Muscle layer of colon (tissue), 2 donors: Measurements from ENCODE around the gene FBXO42.

Experiments used
- H3K27ac ChIP-seq: one replicate; pipeline ENCODE4 v1.7.0; 2013; ENCODE audit warnings: low read depth, mild to moderate bottlenecking, low read length, moderate library complexity
- H3K27me3 ChIP-seq, 2 donors: one replicate each; pipeline ENCODE4 v1.7.0; 2013; ENCODE audit warnings: low read length in 2 of 2, mild to moderate bottlenecking in 2 of 2; ENCODE audit not compliant: insufficient read depth in 2 of 2, control insufficient read depth in 1 of 2
- H3K36me3 ChIP-seq: one replicate; pipeline ENCODE4 v1.7.0; 2013; ENCODE audit warnings: mild to moderate bottlenecking, low read length; ENCODE audit not compliant: insufficient read depth
- H3K4me1 ChIP-seq: one replicate; pipeline ENCODE4 v1.7.0; 2013; ENCODE audit warnings: mild to moderate bottlenecking, low read length; ENCODE audit not compliant: insufficient read depth
- H3K4me3 ChIP-seq, 2 donors: one replicate each; pipeline ENCODE4 v1.7.0; 2013; ENCODE audit warnings: low read length in 2 of 2, low read depth in 1 of 2, mild to moderate bottlenecking in 1 of 2, moderate library complexity in 1 of 2
- H3K9ac ChIP-seq: one replicate; pipeline ENCODE4 v1.7.0; 2013; ENCODE audit warnings: low read length
- H3K9me3 ChIP-seq: one replicate; pipeline ENCODE4 v1.7.0; 2013; ENCODE audit warnings: mild to moderate bottlenecking, low read length
- donor health status: abdominal sarcoma.
- donor health status: Adenocarcinoma of cecum.

Gene FBXO42

DNA sequence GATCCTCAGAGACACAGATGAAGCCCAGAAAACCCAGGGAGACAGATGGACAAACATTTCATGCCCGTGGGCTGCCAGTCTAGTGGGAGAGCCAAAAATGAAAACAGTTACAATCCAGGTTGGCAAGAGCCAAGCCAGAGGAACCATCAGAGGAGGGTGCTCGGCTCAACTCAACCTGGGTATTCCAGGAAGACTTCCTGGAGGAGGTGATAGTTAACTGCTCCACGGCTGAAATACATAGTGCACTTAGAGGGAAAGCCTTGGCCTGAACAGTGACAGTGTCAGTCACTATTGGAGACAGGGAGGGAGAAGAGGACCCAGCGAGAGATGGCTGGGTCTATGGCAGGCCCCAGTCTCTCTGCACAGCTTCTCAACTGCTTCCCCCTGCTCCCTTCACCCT, 141.7 kb downstream of the FBXO42 start:
- Histone ChIP-seq H3K27ac (no peak overlapping the region), H3K27me3 (no peaks in the 10 kb centered on the region), H3K9me3 (no peaks in the 10 kb centered on the region), H3K4me3 (no peak overlapping the region), H3K4me1 (peaks cover 5% of the 10 kb centered on the region), H3K36me3 (no peaks in the 10 kb centered on the region), H3K9ac (no peak overlapping the region)

DNA sequence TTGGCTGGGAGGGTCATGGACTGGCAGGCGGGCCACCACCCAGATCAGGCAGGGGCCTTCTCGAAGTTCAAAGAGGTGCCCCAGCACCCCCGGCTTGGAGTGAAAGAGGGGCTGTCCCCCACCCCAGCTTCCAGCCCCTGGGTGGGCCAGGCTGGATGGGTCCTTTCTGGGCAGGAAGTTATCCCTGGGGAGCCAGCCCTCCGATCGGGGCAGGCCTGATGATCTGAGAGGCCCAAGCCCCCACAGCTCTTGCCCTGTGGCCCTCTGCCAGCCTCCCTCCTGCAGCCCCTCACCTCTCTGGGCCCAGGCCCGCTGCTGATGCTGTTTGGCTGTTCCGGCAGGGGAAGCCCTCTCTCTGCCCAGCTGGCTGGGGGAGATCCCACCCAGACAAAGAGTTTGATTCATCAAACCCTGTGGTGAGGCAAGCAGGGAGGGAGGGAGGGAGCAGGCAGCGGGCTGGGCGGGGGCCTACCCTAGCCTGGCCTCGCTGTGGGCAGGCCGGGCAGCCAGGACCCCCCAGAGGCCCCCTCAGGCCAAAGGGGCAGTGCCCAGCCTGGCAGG, 142.4 kb downstream of the FBXO42 start:
- Histone ChIP-seq H3K4me3 (no peak overlapping the region), H3K27me3 (no peaks in the 10 kb centered on the region), H3K4me1 (peaks cover 5% of the 10 kb centered on the region), H3K27ac (no peak overlapping the region), H3K9ac (no peak overlapping the region), H3K36me3 (no peaks in the 10 kb centered on the region), H3K9me3 (no peaks in the 10 kb centered on the region)

DNA sequence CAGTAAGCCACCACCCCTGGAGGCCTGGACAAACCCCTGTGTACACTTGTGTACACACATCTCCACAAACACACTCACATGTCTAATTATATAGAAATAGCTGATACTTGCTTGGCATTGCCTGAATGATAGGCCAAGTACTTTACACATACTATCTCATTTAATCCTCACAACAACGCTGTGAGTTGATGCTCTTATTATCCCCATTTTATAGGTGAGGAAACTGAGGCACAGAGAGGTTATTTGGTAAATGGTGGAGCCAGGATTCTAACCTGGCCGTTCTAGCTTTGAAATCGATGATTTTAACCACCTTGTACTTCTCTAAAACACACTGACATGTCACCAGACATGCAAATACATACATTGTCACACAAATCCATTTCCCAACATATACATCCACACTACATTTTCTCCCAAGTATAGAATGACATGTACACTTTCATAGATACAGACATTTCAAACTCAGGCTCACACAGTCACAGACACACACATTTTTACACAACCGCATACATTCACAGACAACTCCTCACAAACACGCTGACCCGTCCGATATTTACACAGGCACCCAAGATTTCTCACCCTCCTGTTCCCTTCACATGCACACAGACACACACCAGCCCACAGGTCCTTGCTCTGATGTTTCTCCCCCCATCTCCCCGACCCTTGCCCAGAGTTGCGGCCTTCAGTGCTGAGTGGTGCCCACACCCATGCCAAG, 143.0 kb downstream of the FBXO42 start:
- H3K4me3 ChIP-seq, result no peak overlapping the region
- H3K4me1 ChIP-seq, result peaks cover 5% of the 10 kb centered on the region
- no peak overlapping the region for H3K27ac ChIP-seq
- H3K9me3 ChIP-seq, result no peaks in the 10 kb centered on the region
- no peaks in the 10 kb centered on the region for H3K27me3 ChIP-seq
- no peak overlapping the region for H3K9ac ChIP-seq
- no peaks in the 10 kb centered on the region for H3K36me3 ChIP-seq

DNA sequence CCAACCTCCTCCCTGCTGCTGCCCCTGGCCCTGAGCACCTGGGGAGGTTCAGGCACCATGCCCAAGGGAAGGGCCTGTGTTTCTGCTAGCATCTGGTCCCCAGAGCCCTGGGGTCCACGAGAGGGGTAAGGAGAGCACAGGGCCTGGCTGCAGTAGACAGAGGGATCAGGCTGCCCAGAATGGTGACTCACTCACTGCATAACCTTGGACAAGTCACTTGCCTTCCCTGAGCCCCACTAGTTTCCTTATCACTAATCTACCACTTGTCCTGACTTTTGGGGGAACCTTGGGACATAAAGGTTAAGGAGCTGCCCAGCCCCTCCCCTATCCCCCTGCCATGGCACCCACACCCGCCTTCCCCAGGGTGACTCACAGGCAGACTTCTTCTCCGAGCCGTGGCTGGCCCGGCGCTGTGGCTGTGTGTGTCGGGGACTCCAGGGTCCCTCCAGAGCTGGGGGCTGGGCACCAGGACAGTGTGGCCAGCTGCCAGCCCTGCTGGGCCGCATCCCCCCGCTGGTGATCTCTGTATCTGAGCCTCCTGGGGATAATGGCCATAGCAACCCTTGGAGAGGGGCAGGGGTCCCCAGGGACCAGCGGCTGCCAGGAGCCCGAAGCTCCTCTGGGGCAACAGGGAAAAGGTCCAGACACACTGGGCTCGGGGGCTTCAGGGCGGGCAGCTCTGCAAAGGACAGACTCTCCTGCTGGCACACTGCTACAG, 143.9 kb downstream of the FBXO42 start:
- Histone ChIP-seq H3K27ac (no peak overlapping the region), H3K36me3 (no peaks in the 10 kb centered on the region), H3K4me3 (no peak overlapping the region), H3K27me3 (no peaks in the 10 kb centered on the region), H3K9ac (no peak overlapping the region), H3K9me3 (no peaks in the 10 kb centered on the region), H3K4me1 (peaks cover 5% of the 10 kb centered on the region)

DNA sequence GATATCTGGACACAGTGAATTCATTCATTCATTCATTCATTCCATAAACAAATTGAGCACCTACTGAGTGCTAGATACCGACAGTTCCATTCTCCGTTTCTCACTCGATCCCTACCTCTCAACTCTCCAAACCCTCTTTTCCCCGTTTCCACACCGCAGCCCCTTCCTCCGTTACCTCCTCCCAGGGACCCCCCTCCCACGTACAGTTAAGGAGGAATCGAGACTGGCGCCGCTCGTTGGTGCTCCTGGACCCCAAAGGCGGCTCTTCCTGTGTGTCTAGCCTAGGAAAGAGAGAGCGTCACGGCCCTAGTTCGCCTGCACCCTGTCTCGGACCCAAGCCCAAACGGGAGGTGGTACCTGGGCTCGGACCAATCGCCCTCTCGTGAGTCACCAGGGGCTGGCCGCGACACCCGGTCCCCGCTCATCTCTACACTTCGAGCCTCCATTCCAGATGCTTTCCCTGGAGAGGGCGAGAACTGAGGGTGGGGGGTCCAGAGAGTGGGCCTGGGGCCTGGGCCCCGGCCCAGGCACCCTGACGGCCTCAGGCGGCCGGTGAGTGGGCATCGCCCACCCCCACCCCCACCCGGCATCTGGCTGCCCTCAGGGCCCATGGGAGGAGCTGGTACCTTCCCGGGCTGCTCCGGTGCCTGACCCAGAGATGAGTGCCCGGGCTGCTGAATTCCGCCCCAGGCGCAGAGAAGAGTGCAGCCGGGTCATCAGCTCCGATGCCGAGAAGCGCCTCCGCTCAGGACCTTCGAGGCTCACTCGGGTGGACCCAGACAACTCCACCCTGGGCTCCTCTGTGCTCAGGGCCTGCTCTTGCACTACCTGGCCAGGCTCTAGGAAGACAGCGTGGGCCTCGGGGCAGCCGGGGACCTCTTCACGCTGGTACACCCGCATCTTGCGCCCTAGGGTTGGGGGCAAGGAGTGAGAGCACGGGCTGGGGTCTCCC, 144.7 kb downstream of the FBXO42 start:
- no peak overlapping the region for H3K9ac ChIP-seq
- no peaks in the 10 kb centered on the region for H3K36me3 ChIP-seq
- H3K27me3 ChIP-seq, result no peaks in the 10 kb centered on the region
- H3K9me3 ChIP-seq, result no peaks in the 10 kb centered on the region
- H3K4me3 ChIP-seq, result peak overlapping the region; percentile 43 to 68
- peak overlapping the region; percentile 66 for H3K27ac ChIP-seq
- H3K4me1 ChIP-seq, result peaks cover 5% of the 10 kb centered on the region

DNA sequence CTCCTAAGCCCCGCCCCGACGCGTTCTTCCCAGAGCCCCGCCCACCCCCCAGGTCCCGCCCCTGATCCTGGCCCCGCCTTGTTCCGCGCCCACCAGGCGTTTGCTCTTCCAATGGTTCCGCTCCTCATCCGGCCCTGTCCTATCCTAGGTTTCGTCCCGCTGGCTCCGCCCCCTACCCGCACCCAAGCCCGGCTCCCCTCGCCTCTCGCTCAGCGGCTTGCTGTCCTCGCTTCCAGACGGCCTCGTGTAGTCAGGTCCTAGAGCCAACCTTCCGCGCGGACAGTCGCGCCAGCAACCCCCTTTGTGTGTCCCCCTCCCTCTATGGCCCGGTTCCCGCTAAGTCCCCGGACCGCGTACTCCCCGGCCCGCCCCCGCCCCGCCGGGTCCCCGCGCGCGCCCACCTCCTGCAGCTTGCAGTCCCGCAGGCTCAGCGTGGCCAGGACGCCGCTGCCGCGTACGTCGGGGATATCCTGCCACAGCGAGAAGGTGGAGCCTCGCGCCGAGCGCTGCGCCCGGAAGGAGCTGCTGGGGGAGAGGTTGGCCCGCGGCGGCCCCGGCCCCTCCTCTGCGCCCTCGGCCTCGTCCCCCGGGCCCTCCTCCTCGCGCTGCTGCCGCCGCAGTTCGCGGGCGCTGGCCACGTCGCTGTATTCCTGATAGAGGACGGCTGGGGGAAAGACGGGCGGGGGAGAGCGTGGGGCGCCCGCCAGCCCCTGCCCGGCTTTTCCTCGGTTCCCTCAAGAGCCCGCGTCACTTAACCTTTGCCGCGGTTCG, 145.5 kb downstream of the FBXO42 start:
- Histone ChIP-seq H3K9me3 (no peaks in the 10 kb centered on the region), H3K4me1 (peaks cover 5% of the 10 kb centered on the region), H3K9ac (no peak overlapping the region), H3K4me3 (peak overlapping the region; percentile 43 to 68), H3K27ac (peak overlapping the region; percentile 66), H3K27me3 (no peaks in the 10 kb centered on the region), H3K36me3 (no peaks in the 10 kb centered on the region)

DNA sequence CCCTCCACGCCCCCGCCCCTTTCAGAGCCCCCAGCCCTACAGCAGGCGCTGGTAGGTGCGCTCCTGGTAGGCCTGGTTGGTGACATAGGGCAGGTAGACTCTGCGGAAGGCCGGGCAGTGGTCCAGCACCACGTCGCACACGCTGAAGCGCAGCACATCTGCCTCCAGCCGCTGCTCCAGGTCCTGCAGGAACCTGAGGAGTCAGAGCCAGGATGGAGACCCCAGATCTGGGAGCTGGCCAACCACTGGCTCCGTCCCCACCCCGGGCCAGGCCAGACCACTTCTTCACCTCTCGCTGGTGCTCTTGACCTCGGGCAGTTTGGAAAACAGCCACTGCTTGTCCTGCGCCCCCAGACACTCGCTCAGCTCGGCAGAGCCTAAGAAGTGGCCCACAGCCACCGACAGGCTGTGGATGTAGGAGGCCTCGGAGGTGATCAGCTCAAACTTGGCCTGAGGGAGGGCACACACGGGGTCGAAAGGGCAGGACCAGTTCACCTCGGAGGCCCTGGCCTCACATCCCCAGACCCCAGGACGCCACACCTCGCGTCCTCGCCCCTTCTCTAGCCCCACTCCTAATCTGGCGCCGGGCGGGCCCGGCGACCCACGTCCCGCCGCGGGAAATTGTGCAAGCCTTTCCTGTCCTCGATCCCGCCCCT, 146.3 kb downstream of the FBXO42 start:
- Histone ChIP-seq H3K4me1 (peaks cover 5% of the 10 kb centered on the region), H3K27ac (peak overlapping the region; percentile 57), H3K36me3 (no peaks in the 10 kb centered on the region), H3K27me3 (no peaks in the 10 kb centered on the region), H3K4me3 (peak overlapping the region; percentile 30 to 50), H3K9ac (peak overlapping the region; percentile 73), H3K9me3 (no peaks in the 10 kb centered on the region)

DNA sequence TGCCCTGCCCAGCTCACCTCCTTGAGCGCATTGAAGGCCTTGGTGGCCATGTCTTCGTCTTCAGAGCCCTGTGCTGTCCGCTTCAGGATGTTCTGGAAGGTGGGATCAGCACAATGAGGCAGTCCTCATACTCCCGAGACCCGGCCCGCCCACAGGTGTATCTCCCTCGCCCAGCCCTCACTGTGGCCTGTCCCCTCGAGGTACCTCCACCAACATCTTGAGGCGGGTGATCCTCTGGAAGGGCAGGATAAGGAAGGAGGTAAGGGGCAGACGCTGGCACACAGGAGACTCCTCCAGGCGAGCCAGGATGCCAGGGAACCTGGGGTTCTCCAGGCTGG, 147.0 kb downstream of the FBXO42 start:
- no peaks in the 10 kb centered on the region for H3K27me3 ChIP-seq
- no peak overlapping the region for H3K4me3 ChIP-seq
- H3K36me3 ChIP-seq, result no peaks in the 10 kb centered on the region
- no peak overlapping the region for H3K9ac ChIP-seq
- no peak overlapping the region for H3K27ac ChIP-seq
- H3K9me3 ChIP-seq, result no peaks in the 10 kb centered on the region
- H3K4me1 ChIP-seq, result peaks cover 5% of the 10 kb centered on the region

DNA sequence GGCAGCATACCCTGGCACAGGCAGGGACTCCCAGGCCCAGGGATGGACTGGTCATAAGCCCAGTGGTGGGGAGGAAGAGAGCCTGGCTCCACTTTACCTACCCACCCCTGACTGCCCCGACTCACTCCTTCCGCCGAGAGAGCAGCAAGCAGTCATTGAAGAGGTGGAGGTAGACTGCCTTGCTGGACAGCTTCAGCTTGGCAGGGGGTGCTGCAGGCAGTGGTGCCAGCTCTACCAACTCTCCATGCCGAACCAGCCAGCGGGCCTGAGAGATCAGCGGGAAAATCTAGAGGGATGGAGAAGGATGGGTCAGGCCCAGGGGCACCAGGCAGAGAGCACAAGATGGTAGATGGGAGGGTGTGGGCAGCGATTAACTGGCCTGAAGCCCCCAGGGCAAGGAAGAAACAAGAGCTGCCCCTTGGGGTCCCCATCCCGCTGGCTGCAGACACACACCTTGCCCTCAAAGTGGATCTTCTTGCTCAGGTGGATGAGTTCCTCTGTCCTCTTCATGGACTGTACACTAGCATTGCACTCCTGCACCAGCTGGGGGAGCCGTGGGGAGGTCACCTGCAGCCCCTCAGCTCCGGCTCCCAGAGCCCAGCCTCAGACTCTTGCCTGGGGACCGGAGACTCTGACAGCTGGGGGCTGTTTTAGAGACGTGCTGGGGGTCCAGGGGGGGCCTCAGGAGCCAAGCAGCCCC, 147.5 kb downstream of the FBXO42 start:
- Histone ChIP-seq H3K27ac (no peak overlapping the region), H3K27me3 (no peaks in the 10 kb centered on the region), H3K36me3 (no peaks in the 10 kb centered on the region), H3K9me3 (no peaks in the 10 kb centered on the region), H3K9ac (no peak overlapping the region), H3K4me1 (peaks cover 5% of the 10 kb centered on the region), H3K4me3 (no peak overlapping the region)

DNA sequence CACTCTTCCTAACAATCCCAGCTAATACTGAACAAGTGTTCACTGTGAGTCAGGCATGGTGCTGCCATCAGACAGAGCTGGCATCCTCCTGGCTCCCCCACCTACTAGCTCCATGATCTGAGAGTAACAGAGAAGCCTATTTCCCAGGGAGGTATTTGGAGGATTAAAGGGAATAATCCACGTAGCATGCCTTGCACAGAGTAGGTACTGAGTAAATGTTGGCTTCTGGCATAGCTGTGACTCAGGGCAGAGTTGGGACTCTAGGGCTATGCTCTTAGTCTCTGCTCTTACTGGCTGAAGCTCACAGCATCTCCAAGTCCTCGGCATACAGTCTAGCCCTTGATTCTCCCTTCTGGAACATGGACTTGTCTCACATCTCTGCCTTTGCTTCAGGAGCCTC, 148.1 kb downstream of the FBXO42 start:
- Histone ChIP-seq H3K4me1 (peaks cover 5% of the 10 kb centered on the region), H3K27me3 (no peaks in the 10 kb centered on the region), H3K9me3 (no peaks in the 10 kb centered on the region), H3K36me3 (no peaks in the 10 kb centered on the region), H3K9ac (no peak overlapping the region), H3K4me3 (no peak overlapping the region), H3K27ac (no peak overlapping the region)
